HG03342 (cell line): ENCODE results near the gene TGFBRAP1.

Source experiments
- ATAC-seq: cut with Tn5 transposase; IDR thresholded peaks from one replicate; pipeline ENCODE4 v1.9.1; 2021; ENCODE audit warnings: mild to moderate bottlenecking, moderate library complexity; ENCODE audit not compliant: unreplicated experiment

Gene TGFBRAP1

GRCh38 chr2:105329561-105330495 lies at the start of gene TGFBRAP1:
Gene TGFBRAP1 (minus strand): TSS chr2:105329735. CDS start chr2:105308301, 21,434 bp downstream.
- ATAC-seq = peak; percentile 83

DNA sequence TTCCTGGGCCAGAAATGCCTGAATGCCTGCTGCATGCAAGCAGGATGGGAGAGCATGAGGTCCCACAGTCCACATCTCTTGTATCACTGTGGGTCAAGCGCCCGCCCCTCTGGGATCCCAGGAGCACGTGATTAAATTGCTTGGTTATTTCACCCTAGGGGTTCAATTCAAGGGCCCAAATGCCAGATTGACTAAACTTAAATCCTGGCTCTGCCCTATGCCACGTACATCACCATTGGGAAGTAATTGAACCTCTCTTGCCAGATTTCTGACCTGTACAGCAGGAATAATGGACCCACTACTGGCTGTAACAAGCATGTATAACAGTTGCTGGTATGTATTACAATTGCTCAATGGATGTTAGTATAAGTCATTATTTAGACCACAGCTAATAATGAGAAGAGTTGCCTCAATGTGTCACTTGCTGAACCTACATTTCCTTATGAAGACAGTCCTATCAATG lies 49.4 kb upstream of the TGFBRAP1 start:
- ATAC-seq = no peak

GRCh38 chr2:105378276-105378840 lies 48.8 kb upstream of the TGFBRAP1 start:
- no peak for ATAC-seq

DNA sequence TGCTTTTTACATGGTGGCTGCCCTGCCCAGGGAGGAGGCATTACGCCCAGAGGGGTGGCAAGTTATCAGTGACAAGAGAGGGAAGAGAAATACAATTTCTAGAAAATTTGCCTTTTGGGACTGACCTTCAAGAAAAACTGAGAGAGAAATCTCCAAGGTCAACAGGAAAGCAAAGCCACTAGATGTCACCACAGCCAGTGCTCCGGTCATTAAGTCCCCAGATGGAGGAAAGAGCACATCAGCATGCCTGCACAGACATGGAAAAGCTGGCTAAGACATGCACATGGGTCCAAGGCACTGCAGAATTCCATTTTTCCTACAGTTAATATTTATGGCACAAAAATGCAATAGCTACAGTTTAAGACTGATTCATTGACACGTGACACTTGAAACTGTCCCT lies 48.3 kb upstream of the TGFBRAP1 start:
- ATAC-seq = no peak

DNA sequence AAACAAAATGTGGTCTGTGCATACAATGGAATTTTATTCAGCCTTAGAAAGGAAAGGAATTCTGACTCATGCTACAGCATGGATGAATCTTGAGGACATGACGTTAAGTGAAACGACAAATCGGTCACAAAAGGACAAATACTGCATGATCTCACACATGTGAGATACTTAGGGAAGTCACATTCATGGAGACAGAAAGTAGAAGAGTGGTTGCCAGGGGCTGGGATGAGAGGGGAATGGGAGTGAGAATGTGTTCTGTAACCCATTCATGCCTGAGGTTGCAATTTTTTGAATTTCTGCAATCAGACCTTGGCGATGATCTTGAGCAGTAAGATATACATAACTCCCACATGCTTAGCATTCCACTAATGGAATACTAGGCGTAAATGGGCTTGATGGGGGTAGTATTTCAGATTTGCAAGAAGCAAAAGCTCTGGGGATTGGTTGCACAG lies 47.3 kb upstream of the TGFBRAP1 start:
- no peak for ATAC-seq

DNA sequence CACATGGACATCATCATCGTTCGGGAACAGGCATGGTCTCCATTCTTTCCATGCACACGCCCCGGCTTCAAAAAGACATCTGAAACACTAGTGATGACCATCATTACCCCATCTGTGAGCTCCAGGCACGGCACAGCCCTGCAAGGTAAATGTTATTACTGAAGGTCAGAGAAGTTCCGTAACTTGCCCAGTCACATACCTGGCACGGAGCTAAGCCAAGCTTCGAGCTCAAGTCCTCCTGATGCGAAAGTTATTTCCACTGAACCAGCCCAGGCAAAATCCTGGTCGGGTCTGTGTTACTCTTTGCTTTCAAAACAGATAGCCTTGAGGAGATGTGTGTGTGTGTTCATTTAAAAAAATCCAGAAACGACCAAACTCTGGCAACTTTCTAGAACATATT lies 46.5 kb upstream of the TGFBRAP1 start:
- ATAC-seq = no peak

- no peak for ATAC-seq
Observed at GRCh38 chr2:105375001-105375561, 45.5 kb upstream of the TGFBRAP1 start.

GRCh38 chr2:105373895-105374401 lies 44.4 kb upstream of the TGFBRAP1 start:
- peak; percentile 58 for ATAC-seq

GRCh38 chr2:105373344-105373781 lies 43.8 kb upstream of the TGFBRAP1 start:
- ATAC-seq = no peak

- no peak for ATAC-seq
Observed at GRCh38 chr2:105371810-105372209, 42.3 kb upstream of the TGFBRAP1 start.

GRCh38 chr2:105371156-105371555 lies 41.6 kb upstream of the TGFBRAP1 start:
- ATAC-seq = no peak

GRCh38 chr2:105369777-105370690 lies 40.5 kb upstream of the TGFBRAP1 start:
- ATAC-seq = peak; percentile 95

DNA sequence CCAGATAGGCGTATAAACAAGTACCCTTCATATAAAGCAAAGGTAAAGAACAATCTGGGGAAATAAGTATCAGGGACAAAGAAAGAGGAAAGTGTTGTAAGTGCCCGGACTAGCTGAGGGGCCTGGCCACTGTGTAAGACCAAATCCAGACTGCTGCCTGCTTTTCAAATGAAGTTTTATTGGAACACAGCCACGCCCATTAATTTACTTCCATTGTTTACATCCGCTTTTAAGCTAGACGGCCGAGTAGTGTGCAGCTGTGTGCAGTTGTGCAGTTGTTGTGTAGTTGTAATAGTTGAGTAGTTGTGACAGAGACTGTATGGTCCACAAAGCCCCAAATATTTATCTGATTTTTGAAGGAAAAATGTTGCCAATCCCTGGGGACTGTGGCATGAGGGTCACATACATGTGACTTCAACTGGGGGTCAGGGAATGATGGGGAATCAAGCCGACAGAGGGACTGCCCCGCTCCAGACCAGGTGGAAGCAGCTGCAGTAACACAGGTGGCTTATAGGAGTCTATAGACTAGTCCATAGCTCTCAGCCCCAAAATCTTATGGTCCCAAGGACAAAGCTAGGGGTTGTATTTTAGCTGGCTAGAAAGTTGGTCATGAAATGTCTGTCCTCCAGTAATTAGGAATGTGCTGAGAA lies 39.3 kb upstream of the TGFBRAP1 start:
- ATAC-seq = no peak

GRCh38 chr2:105365206-105365605 lies 35.7 kb upstream of the TGFBRAP1 start:
- ATAC-seq = no peak

DNA sequence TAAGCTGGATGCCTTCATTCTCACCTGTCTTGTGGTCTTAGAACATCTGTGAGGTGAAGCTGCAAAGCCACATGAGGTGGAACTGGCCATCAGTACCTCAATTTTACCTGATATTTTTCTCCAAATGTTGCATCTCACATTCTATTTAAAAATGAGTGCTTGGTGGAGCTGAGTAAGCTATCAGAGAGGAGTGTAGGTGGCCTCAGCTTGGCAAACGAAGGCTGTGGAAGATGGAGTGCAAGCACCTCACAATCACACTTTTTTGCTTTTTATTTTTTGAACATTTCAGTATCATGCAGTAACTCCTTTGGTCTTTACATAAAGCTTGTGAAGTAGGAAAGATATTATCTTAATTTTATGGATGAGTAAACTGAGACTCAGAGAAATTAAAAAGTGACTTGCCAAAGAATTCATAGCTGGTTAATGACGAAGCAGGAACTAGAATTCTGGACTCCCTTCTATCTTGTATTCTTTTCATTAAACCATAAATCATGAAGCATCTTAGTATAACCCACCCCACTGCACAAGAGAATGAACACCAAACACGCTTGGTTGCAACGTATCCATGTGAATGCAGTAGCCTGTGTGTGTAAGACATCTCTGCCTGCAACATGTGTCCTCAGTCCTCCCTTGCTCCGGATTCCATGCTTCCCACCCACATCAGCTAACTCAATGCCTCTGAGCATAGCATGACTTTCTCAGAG lies 35.1 kb upstream of the TGFBRAP1 start:
- no peak for ATAC-seq

- ATAC-seq = no peak
Observed at GRCh38 chr2:105362862-105363591, 33.5 kb upstream of the TGFBRAP1 start.

GRCh38 chr2:105361102-105361889 lies 31.8 kb upstream of the TGFBRAP1 start:
- no peak for ATAC-seq

DNA sequence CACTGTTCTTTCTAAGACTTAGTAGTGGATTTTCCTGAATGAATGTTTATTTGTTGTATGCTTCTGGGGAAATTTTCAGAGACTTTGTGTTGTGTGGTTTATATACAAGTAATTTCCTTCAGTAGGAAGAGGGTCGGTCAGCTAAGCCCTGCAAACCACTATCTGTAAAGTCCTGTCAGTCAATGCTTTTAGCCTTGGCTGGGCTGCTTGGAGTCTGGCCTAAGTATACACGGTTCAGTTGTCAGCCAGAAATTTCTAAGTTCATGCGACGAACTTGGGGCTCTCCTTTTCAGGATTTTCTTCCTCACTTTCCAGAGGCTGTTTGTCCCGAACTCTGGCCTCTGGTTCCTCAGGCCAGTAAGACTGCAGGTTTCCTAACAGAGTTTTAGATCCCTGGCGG lies 29.1 kb upstream of the TGFBRAP1 start:
- ATAC-seq = no peak
